AG04449 (cell line): ENCODE results near the gene TTYH1.
A peak's percentile ranks its signal among the peaks of the same experiment; 100 is the strongest.

Source experiments
- CTCF ChIA-PET: fragments of 350-600 bp; formaldehyde crosslinking; extraction: SDS; loops from one replicate; lab custom pipeline; 2021; ENCODE audit warnings: antibody characterized with exemption; lab: Yijun Ruan, JAX
- POLR2A ChIA-PET: fragments of 400-600, 350-600 bp; formaldehyde crosslinking; extraction: SDS; loops from one replicate; lab custom pipeline; 2020; ENCODE audit warnings: antibody characterized with exemption, inconsistent platforms; lab: Yijun Ruan, JAX
- DNase-seq: peaks from one replicate; pipeline ENCODE4 v3.0.0-alpha.2; 2010; ENCODE audit warnings: low read depth, low spot score
- H3K4me3 ChIP-seq: 2 replicates; pipeline ENCODE4 v1.5.1; 2011; ENCODE audit warnings: low read depth, mild to moderate bottlenecking, control low read depth, low read length
- TF ChIP-seq, protein P1 (sequence below): IDR thresholded peaks from one replicate; pipeline ENCODE4 v1.5.1; 2011; ENCODE audit warnings: mild to moderate bottlenecking, moderate library complexity, low read length, control low read depth, inconsistent platforms; ENCODE audit not compliant: insufficient read depth; ENCODE audit errors: missing control alignments

TTYH1 gene

DNA sequence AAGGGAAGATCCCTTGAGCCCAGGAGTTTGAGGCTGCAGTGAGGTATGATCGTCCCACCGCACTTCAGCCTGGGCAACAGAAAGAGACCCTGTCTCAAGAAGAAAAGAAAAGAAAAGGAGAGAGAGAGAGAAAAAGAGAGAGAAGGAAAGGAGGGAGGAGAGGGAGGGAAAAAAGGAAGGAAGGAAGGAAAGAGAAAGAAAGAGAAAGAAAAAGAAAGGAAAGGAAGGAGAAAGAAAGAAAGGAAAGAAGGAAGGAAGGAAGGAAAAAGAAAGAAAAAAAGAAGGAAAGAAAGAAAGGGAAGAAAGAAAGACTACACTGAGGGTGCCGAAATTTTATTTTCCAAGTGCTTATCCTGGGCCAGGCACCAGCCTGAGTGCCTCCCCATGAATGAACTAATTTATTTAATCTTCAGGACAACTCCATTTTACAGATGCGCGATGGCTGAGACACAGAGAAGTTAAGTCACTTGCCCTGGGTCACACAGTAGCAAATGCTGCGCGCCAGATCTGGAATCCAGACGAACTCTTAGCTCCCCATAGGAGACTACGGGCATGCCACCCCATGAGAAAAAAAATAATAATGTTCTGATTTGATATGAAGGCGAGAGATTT lies 55.1 kb downstream of the TTYH1 start:
- DNase-seq = no peak
- ChIA-PET POLR2A (no interaction called here), CTCF (interaction anchor here (0.9 to 1.7 kb wide), 3 partner anchors 9 to 618 kb away, joined by 3 read pairs; no protein-coding TSS in a partner anchor)
- TF ChIP-seq, protein P1, sequence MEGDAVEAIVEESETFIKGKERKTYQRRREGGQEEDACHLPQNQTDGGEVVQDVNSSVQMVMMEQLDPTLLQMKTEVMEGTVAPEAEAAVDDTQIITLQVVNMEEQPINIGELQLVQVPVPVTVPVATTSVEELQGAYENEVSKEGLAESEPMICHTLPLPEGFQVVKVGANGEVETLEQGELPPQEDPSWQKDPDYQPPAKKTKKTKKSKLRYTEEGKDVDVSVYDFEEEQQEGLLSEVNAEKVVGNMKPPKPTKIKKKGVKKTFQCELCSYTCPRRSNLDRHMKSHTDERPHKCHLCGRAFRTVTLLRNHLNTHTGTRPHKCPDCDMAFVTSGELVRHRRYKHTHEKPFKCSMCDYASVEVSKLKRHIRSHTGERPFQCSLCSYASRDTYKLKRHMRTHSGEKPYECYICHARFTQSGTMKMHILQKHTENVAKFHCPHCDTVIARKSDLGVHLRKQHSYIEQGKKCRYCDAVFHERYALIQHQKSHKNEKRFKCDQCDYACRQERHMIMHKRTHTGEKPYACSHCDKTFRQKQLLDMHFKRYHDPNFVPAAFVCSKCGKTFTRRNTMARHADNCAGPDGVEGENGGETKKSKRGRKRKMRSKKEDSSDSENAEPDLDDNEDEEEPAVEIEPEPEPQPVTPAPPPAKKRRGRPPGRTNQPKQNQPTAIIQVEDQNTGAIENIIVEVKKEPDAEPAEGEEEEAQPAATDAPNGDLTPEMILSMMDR = no peak
- peak overlapping the region; percentile 59; the same call in 1 of the 2 replicates for H3K4me3 ChIP-seq

DNA sequence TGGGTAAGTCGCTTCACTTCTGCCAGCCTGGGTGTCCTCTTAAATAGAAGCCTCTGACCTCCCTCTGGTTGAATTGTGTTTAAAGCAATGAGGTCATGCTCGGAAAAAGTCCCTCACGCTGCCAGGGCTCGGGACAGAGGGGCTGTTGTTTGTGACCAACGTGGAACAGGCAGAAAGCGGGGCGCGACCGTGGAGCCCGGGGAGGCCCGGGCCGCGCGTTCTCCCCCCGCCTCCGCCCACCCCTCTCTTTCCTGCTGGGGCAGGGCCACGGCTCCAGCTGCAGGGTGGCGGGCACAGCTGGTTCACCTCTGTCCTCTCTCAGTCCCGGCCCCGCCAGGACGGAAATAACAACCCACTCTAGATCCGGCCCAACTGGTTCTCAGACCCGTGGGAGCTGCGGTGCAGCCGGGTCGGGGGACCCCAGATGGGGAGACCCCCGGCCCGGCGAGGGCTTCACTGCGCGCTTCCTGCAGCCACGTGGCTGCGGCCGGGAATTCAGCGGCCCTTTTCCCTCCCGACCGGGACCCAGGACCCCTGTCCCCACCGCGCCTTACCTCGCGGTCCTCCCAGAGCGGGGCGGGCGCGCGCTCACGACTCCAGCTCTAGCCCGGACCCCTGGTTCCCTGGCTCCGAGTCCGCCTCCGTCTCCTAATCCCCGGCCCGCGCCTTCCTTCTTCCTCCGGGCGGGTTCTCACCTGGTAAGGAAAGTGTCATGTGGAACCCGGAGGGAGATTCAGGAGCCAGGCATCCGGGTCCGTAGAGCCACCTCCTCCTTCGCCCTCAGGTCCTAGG lies 55.9 kb downstream of the TTYH1 start:
- TF ChIP-seq, protein P1 = no peak
- peak overlapping the region; percentile 59 for H3K4me3 ChIP-seq
- no peak for DNase-seq
- ChIA-PET CTCF (interaction anchor here (1.7 kb wide), 1 partner anchor 10 kb away, joined by 3 read pairs; no protein-coding TSS in a partner anchor), POLR2A (no interaction called here)

DNA sequence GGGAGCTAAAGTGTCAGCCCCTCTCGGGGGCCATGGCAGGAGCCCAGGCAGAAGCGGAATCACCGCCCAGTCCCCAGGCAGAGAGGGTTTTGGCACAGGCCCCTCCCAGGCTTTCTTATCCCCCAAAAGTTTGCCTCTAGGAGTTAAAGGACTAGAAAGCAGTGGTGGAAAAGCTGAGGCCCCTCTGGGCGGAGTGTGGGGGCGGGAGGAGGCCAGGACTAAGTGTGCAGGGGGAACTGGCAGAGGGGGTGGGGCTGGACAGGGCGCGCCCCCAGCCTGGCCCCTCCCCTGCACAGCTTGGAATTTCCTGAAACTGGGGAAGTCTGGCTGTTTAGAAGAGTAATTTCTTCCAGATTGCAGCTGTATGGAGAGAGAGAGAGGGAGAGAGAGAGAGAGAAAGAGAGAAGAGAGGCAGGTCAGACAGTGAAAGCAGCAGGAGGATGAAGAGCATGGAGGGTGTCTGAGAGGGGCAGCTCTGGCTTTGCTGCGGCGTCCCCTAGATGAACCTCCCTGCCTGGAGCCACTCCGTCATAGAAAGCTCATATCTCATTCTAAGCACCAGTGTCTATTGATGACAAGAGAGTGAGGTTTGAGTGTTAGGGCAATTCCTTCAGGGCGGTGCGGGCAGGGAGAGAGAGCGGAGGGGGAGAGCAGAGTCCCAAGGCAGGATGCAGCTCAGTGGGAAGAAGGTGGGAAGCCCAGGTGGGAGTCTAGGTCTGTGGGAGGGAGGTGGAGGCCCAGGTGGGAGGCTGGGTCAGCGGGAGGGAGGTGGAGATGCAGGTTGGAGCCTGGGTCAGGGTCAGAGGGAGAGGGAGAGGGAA lies 58.0 kb downstream of the TTYH1 start, which contains the start of gene CDC42EP5:
CDC42EP5 (minus strand) TSS at position 226 of the 821 bp plus-strand sequence. CDS start 7,749 bp downstream, outside the sequence.
- ChIA-PET CTCF (interaction anchor here (1.0 to 1.3 kb wide), 5 partner anchors 8 to 686 kb away, joined by 3 to 6 read pairs (median 3); partner anchors contain the start of gene LENG8), POLR2A (interaction anchor here (0.8 to 2.0 kb wide), 5 partner anchors 10 to 336 kb away, joined by 3 to 17 read pairs (median 4); partner anchors contain the start of genes CNOT3, LENG8 and LENG9)
- peak; percentile 57 for DNase-seq
- H3K4me3 ChIP-seq = peak within 1 kb of the TSS; percentile 71
- TF ChIP-seq, protein P1 = no peak

DNA sequence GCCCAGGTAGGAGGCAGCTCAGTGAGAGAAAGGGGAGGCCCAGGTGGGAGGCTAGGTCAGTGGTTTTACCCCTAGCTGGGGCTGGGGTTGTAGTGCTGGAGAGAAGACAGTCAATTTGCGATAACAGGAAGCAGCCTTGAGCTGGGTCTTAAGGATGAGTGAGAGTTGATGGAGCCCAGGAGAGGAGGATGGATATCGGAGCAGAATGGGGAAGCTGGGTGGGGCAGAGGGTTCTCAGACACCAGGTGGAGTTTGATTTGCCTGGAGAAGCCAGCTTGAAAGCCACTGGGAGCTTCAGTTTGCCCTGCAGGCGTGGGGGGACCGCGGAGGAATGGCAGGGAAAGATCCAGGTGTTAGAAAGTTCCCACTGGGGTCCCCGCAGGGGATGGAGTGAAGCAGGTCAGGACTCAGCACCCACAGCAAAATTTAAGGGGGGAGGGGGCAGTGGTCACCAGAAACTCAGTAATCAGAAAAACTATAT lies 58.7 kb downstream of the TTYH1 start:
- CTCF ChIA-PET = interaction anchor here (1.0 to 1.3 kb wide), 4 partner anchors 25 to 685 kb away, joined by 3 read pairs; partner anchors contain the start of gene LENG8

DNA sequence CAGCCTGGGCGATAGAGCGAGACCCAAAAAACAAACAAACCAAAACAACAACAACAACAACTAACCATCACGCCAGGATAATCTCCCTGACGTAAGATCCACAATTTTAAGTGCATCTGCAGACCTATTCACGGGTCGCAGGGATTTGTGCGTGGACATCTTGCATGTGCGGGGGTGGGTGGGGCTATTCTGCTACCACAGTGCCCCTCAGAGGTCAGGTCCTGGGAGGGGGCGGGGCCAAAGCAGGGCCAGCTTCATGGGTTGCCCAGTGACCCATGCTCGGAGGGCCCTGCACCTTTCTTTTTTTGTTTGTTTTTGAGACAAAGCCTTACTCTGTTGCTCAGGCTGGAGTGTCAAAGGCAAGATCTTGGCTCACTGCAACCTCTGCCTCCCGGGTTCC lies 60.4 kb downstream of the TTYH1 start:
- ChIA-PET POLR2A (interaction anchor here (0.8 kb wide), 1 partner anchor 845 kb away, joined by 3 read pairs; no protein-coding TSS in a partner anchor), CTCF (interaction anchor here (1.2 kb wide), 1 partner anchor 32 kb away, joined by 4 read pairs; no protein-coding TSS in a partner anchor)
- TF ChIP-seq, protein P1 = no peak
- no peak for DNase-seq
- H3K4me3 ChIP-seq = no peak overlapping the region

More for the DNA sequence above, 58.7 kb downstream of the TTYH1 start:
- H3K4me3 ChIP-seq = peak overlapping the region; percentile 71
- POLR2A ChIA-PET = interaction anchor here (1.2 to 2.0 kb wide), 3 partner anchors 11 to 43 kb away, joined by 4 to 17 read pairs (median 12); partner anchors contain the start of genes LENG8 and LENG9
- TF ChIP-seq, protein P1 = no peak
- no peak for DNase-seq
